K562 (cell line): ENCODE measurements around the gene MYO16.

ENCODE experiments used
- HNRNPK ChIP-seq: fragments of 200-400 bp; formaldehyde crosslinking; IDR thresholded peaks from one replicate; pipeline ENCODE4 v1.6.1; 2018; ENCODE audit warnings: mild to moderate bottlenecking, low read depth, low read length; ENCODE audit not compliant: poor library complexity, severe bottlenecking
- JUNB ChIP-seq: fragments of 450-650 bp; formaldehyde crosslinking; conservative IDR thresholded peaks from 2 replicates; pipeline ENCODE4 v1.4.0; 2020; ENCODE audit warnings: mild to moderate bottlenecking
- TAF15 ChIP-seq: fragments of 200-400 bp; formaldehyde crosslinking; IDR thresholded peaks from 2 replicates; pipeline ENCODE4 v1.6.1; 2017; ENCODE audit warnings: mild to moderate bottlenecking, low read depth, low read length, moderate library complexity
- TARDBP ChIP-seq: fragments of 450-650 bp; IDR thresholded peaks from 2 replicates; pipeline ENCODE4 v1.6.1; 2016
- TF ChIP-seq, protein P1 (sequence below), 3 experiments: IDR thresholded peaks in 2 of 3; conservative IDR thresholded peaks in 1 of 3; 2 replicates each; pipeline ENCODE4 v1.5.1; 2011 to 2012; ENCODE audit warnings: low read length in 3 of 3, mild to moderate bottlenecking in 3 of 3, control low read depth in 2 of 3, improper control_type of control experiment in 1 of 3, inconsistent platforms in 1 of 3, low read depth in 1 of 3, mixed read lengths in 1 of 3, moderate library complexity in 1 of 3; ENCODE audit not compliant: insufficient read depth in 2 of 3
- TF ChIP-seq, protein P2 (sequence below): fragments of 200-800 bp; sonication (Bioruptor generic); IDR thresholded peaks from 2 replicates; pipeline ENCODE4 v1.6.1; 2017; ENCODE audit warnings: missing genetic modification characterization, missing compliant biosample characterization
- TF ChIP-seq, protein P3 (sequence below): fragments of 200-800 bp; sonication (Bioruptor generic); IDR thresholded peaks from 2 replicates; pipeline ENCODE4 v1.6.1; 2016; ENCODE audit warnings: missing genetic modification characterization, missing compliant biosample characterization
- TF ChIP-seq, protein P4 (sequence below): fragments of 450-650 bp; IDR thresholded peaks from 2 replicates; pipeline ENCODE4 v1.6.1; 2016; ENCODE audit warnings: antibody characterized with exemption

DNA sequence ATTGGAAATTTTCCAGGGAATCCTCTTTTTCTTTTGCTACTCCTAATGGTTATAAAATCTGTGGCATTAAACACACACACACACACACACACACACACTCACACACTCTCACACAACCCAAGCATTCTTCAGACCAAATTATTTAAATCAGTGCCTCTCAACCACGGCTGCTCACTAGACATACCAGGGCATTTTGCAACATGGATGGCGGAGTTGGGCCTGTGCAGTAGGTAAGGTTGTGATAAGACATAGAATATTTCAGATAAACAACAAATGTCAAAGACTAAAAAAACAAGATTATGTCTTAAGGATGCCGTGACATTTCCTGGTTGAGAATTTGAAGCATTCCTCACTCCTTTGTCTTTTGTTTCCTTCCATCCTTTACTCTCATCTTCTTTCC is 443.1 kb downstream of the MYO16 start:
- TF ChIP-seq, protein P1, sequence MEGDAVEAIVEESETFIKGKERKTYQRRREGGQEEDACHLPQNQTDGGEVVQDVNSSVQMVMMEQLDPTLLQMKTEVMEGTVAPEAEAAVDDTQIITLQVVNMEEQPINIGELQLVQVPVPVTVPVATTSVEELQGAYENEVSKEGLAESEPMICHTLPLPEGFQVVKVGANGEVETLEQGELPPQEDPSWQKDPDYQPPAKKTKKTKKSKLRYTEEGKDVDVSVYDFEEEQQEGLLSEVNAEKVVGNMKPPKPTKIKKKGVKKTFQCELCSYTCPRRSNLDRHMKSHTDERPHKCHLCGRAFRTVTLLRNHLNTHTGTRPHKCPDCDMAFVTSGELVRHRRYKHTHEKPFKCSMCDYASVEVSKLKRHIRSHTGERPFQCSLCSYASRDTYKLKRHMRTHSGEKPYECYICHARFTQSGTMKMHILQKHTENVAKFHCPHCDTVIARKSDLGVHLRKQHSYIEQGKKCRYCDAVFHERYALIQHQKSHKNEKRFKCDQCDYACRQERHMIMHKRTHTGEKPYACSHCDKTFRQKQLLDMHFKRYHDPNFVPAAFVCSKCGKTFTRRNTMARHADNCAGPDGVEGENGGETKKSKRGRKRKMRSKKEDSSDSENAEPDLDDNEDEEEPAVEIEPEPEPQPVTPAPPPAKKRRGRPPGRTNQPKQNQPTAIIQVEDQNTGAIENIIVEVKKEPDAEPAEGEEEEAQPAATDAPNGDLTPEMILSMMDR (IDR thresholded peaks at IDR 0.05 in 2 of 3, conservative IDR thresholded peaks at IDR 0.05 in 1 of 3; ENCODE audit: insufficient read depth in 2 of 3, low read depth in 1 of 3, low read length in 3 of 3), result no peak
- no peak for TF ChIP-seq HNRNPK
- TF ChIP-seq, protein P2, sequence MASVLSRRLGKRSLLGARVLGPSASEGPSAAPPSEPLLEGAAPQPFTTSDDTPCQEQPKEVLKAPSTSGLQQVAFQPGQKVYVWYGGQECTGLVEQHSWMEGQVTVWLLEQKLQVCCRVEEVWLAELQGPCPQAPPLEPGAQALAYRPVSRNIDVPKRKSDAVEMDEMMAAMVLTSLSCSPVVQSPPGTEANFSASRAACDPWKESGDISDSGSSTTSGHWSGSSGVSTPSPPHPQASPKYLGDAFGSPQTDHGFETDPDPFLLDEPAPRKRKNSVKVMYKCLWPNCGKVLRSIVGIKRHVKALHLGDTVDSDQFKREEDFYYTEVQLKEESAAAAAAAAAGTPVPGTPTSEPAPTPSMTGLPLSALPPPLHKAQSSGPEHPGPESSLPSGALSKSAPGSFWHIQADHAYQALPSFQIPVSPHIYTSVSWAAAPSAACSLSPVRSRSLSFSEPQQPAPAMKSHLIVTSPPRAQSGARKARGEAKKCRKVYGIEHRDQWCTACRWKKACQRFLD (CRISPR knock-in tag), result no peak
- no peak for TF ChIP-seq JUNB (CRISPR knock-in tag)
- TF ChIP-seq TAF15, result no peak
- no peak for TF ChIP-seq TARDBP
- TF ChIP-seq, protein P3, sequence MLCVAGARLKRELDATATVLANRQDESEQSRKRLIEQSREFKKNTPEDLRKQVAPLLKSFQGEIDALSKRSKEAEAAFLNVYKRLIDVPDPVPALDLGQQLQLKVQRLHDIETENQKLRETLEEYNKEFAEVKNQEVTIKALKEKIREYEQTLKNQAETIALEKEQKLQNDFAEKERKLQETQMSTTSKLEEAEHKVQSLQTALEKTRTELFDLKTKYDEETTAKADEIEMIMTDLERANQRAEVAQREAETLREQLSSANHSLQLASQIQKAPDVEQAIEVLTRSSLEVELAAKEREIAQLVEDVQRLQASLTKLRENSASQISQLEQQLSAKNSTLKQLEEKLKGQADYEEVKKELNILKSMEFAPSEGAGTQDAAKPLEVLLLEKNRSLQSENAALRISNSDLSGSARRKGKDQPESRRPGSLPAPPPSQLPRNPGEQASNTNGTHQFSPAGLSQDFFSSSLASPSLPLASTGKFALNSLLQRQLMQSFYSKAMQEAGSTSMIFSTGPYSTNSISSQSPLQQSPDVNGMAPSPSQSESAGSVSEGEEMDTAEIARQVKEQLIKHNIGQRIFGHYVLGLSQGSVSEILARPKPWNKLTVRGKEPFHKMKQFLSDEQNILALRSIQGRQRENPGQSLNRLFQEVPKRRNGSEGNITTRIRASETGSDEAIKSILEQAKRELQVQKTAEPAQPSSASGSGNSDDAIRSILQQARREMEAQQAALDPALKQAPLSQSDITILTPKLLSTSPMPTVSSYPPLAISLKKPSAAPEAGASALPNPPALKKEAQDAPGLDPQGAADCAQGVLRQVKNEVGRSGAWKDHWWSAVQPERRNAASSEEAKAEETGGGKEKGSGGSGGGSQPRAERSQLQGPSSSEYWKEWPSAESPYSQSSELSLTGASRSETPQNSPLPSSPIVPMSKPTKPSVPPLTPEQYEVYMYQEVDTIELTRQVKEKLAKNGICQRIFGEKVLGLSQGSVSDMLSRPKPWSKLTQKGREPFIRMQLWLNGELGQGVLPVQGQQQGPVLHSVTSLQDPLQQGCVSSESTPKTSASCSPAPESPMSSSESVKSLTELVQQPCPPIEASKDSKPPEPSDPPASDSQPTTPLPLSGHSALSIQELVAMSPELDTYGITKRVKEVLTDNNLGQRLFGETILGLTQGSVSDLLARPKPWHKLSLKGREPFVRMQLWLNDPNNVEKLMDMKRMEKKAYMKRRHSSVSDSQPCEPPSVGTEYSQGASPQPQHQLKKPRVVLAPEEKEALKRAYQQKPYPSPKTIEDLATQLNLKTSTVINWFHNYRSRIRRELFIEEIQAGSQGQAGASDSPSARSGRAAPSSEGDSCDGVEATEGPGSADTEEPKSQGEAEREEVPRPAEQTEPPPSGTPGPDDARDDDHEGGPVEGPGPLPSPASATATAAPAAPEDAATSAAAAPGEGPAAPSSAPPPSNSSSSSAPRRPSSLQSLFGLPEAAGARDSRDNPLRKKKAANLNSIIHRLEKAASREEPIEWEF (CRISPR knock-in tag), result no peak
- TF ChIP-seq, protein P4, sequence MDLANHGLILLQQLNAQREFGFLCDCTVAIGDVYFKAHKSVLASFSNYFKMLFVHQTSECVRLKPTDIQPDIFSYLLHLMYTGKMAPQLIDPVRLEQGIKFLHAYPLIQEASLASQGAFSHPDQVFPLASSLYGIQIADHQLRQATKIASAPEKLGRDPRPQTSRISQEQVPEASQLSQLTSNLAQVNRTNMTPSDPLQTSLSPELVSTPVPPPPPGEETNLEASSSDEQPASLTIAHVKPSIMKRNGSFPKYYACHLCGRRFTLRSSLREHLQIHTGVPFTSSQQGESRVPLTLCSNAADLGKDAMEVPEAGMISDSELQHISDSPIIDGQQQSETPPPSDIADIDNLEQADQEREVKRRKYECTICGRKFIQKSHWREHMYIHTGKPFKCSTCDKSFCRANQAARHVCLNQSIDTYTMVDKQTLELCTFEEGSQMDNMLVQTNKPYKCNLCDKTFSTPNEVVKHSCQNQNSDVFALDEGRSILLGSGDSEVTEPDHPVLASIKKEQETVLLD, result no peak
